GM21367 (cell line): ENCODE data around the gene SERTAD1.

Experiments
- ATAC-seq: cut with Tn5 transposase; IDR thresholded peaks from one replicate; pipeline ENCODE4 v1.9.1; 2021; ENCODE audit not compliant: unreplicated experiment

SERTAD1 gene

DNA sequence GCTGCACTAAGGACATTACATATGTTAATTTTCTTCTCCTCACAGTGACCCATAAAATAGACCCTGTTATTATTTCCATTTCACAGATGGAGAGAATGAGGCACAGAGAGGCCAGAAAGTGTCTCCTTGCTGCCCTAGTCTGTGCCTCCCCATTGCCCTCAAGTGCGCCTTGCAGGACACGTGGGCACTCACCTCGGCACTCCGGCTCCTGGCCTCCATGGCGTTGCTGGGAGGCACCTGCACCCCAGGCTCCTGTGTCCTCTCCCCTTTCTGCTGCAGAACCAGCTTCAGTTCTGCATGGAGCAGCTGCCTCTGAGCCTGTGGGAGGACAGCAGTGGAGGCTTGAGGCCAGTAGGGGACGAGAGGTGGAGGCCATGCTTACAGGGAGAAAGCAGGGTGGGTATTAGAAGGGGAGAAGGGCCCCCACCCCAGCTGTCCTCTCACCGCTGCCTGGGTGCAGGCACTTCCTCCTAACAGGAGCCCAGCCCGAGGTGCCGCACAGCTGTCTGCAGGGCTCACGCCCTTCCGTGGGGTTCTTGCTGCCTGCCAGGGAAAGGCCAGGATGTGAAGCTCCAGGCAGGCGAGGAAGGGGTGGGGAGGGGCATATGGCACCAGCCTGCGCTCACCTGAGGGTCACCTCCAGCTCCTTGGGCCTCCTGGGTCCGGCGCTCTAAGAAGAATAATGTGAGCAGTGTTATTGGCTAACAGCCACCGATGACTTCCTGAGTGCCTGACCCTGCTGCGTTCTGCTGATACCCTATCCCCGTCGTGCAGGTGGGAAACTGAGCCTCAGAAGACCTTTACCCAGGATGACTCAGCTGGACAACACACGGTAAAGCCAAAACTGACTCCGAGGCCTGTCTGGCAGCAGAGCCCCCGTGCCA, 17.8 kb downstream of the SERTAD1 start:
- no peak for ATAC-seq

DNA sequence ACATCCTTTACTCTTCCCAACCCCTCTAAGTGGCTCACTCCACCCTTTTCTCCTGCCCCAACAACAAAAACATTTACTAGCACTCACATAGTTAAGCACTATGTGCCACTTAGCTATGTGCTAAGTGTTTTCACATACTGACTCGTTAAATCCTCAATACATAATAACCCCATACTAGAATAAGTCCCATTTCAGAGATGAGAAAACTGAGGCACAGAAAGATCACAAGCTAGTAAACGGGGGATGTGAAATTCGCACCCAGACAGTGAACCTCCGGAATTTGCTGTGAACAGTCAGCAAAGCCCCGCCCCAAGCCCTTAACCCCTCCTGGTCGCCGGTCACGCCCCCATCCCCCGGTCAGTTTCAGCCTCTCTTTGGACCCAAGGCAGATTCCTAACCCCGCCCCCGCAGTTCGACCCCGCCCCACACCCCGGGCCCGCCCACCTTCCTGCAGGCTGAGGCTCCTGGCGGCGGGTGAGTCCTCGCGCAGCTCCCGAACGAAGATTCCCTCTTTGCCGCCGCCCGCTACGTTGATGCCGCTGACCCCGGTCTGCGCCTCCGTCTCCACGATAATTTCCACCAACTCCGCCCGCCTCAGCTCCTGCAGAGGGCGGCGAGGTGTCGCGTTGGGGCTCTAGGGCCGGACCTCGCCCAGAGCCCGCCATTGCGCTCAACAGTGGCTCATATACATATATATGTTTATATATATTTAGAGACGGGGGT, 22.4 kb downstream of the SERTAD1 start:
- ATAC-seq, result no peak

GRCh38 chr19:40400559-40400958, 25.2 kb downstream of the SERTAD1 start:
- no peak for ATAC-seq

GRCh38 chr19:40398417-40399131, 27.2 kb downstream of the SERTAD1 start:
- no peak for ATAC-seq

DNA sequence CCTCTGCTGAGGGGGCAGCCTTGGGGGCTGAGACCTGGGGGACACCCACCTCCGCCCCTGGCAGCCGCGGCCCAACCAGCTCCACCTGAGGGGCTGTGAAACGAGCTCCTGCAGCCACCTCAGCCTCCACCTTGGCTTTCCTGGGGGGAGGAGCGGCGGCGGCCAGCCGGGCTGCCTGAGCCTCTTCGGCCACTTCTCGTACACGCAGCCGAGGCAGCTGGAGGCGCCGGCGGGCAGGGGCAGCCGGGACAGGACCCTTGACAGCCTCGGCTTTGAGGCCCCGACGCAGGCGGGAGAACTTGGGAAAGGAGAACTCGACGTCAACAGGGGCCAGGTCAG, 28.3 kb downstream of the SERTAD1 start:
- ATAC-seq, result no peak

DNA sequence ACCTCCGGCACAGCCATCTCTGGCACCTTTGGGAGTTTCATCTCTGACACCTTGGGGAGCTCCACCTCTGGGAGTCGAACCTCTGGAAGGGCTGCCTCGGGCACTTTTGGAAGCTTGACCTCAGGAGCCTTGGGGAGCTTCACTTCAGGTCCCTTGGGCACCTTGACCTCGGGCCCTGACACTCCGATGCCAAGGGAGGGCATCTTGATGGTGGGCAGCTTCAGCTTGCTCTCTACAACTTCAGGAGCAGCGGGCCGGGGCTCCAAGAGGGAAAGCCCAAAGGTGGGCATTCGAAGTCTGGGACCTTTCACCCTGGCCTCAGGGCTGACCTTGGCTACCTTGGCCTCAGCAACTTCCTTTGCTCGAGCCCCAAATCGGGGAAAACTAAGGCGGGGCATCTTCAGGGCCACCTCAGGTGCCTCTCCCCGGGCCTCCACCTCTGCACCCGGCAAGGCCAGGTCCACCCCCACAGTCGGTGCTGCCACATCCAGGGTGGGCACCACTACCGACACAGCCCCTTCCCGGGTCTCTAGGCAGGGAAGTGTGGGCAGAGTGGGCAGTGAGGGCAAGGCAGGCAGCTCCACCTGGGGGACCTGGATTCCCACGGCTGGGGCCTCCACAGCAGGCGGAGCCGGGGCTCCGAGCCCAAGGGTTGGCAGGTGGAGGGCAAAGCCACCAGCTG, 28.8 kb downstream of the SERTAD1 start:
- no peak for ATAC-seq

DNA sequence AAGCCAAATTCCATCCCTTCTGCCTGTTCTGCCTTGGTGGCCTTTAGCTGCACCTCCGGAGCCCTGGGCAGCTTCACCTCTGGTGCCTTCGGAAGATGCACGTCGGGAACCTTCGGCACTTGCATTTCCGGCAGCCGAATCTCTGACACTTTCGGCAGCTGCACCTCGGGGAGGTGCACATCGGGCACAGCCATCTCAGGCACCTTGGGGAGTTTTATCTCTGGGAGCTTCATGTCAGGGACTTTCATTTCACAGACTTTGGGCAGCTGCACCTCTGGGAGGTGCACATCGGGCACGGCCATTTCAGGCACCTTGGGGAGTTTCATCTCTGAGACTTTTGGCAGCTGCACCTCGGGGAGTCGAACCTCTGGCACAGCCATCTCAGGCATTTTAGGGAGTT, 29.8 kb downstream of the SERTAD1 start:
- ATAC-seq, result no peak

DNA sequence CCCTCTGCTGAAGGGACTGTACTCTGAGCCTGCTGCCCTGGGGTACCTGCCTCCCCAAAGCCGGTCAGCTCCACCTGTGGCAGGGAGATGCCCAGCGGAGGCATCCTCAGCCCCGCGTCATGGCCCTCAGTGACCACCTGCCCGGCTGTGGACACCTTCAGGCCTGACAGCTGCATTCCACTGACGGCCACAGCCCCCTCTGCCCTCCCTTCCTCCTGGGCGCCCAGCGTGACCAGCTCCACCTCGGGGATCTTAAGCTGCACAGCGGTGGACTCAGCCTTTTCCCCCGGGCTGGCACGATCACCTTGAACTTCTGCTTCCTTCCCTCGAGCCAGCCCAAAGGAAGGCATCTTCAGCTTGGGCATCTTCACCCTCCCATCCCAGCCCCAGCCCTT, 31.0 kb downstream of the SERTAD1 start:
- ATAC-seq, result no peak

DNA sequence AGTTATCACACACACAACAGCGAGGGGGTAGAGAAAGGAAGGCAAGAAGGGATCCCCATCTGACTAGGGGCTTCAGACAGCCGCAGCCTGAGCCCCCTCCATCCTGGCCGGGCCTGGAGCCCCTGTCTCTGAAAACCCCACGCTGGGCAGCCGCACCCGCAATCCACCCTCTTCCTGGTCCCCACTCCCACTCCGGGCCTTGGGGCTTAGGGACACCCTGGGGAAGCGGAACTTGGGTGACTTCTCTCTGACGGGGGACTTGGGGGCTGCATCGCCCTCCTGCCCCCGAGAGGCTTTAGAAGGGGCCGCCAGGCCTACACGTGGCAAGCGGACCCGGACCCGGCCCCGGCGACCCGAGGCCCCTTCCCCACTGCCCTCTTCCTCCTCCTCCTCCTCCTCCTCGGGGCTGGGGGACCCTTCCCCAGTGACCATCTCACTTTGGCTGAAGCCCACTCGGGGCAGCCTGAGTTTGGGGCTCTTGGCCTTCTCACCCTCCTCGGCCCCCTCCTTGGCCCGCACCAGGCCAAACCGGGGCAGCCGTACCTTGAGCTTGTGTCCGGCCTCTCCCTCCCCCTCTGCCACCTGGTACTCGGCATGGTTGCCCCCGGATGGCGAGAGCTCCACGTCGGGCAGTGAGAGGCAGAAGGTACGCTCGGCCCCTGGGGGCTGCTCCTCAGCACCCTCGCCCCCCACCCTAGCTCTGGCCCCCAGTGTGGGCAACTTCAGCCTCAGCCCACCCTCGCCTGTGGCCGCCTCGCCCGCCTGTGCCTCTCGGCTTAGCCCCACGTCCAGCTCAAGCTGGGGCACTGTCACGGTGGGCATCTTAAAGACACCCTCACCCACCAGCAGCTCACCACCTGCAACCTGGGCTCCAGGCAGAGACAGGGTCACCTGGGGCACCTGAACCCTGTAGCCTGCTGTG, 31.6 kb downstream of the SERTAD1 start:
- no peak for ATAC-seq

- no peak for ATAC-seq
Observed at GRCh38 chr19:40392894-40393517, 32.8 kb downstream of the SERTAD1 start.

DNA sequence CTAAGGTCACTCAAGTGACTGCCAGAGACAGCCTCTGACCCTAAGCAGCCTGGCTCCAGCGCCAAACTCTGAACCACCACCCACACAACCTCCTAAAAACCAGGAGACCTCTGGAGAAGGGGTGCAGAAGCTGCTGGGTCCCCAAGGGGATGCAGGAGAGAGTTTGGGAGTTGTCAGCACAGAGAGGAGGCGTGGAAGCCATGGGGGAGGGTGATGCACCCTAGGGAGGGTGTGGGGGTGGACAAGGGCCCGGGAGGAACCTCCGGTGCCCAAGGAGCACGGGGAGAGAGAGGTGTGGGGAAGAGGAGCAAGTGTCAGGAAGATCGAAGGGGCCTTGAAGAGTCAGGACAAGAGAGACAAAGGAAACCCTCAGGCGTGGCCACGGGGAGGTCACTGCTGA, 33.7 kb downstream of the SERTAD1 start:
- no peak for ATAC-seq

- ATAC-seq, result no peak
Observed at GRCh38 chr19:40390084-40390742, 35.6 kb downstream of the SERTAD1 start, which contains the start of gene HIPK4. Gene HIPK4, minus strand, starts transcription at chr19:40390181. Its CDS starts 279 bp downstream, at chr19:40389902.

DNA sequence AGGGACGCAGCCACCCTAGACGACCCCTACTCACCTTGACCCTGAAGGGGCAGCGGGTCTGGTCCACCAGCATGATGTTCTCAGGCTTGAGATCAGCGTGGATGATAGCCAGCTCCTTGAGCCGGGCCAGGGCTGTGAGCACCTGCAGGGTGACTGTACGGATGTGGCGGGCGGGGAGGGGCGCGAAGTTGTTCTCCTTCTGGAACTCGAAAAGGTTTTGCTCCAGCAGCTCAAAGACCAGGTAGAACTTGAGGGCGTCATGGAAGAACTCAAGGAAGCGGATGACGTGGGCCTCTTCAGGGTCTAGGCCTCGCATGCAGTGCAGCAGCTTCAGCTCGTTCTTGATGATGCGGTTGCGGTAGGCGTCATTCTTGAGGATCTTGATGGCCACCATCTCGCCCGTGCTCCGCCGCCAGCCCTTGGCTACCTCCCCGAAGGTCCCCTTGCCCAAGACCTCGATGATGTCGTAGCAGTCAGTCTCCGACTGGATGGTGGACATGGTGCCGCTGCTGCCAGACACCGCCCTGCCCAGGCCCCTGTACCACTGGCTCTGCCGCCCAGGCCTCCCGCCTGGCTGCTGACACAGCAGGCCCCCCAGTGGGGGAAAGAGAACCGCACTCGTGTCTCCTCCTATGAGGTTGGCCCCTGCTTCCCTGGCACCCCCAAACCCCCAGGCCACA, 36.2 kb downstream of the SERTAD1 start:
- no peak for ATAC-seq

DNA sequence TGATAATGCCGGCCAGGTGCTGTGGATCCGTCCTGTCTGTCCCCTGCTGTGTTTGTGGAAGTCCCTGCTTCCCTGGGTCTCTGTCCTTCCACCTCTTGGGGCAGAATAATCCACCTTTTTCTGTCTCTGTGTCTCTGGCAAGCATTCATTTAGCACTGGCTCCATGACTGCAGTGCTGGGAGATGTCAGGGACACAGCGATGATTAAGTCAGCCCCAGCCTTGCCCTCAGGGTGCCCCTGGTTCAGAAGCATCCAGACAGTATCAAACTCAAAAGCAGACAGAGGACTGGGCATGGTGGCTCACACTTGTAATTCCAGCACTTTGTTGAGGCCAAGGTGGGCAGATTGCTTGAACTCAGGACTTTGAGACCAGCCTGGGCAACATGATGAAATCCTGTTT, 37.3 kb downstream of the SERTAD1 start:
- ATAC-seq, result no peak

GRCh38 chr19:40387155-40387554, 38.6 kb downstream of the SERTAD1 start:
- ATAC-seq, result no peak

GRCh38 chr19:40383668-40384248, 42.0 kb downstream of the SERTAD1 start:
- no peak for ATAC-seq

DNA sequence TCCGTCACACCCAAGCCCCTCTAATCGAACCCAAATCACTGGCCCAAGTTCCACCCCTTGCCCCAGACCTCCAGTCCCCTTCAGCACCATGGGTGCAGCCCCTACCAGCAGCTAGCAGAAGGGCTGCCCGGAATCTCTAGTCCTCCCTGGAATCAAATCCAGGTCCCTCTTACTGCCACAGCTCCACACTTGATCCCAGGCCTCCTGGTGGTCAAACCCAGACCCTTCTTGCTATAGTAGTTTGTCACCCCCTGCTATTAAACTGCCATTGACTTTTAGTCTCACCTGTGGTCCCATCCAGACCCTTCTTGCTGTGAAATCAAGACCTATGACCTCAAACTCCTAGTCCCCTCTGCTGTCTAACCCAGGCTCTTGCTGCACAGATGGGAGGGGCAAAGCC, 44.5 kb downstream of the SERTAD1 start:
- ATAC-seq, result no peak
